ENCODE results near the gene CRTAC1.

GRCh38 chr10:98077223-98077622, 46.8 kb upstream of the CRTAC1 start:
- TF ChIP-seq SNAI2 (CRISPR knock-in tag; IDR thresholded peaks at IDR 0.05) (no peak), OSR1 (CRISPR knock-in tag; IDR thresholded peaks at IDR 0.05) (no peak), ZFP3 (CRISPR knock-in tag; IDR thresholded peaks at IDR 0.05) (no peak), GLIS3 (CRISPR knock-in tag; IDR thresholded peaks at IDR 0.05) (no peak), ZNF8 (CRISPR knock-in tag; IDR thresholded peaks at IDR 0.05) (no peak), RARB (CRISPR knock-in tag; IDR thresholded peaks at IDR 0.05) (no peak), ZFP30 (CRISPR knock-in tag; IDR thresholded peaks at IDR 0.05) (no peak), CREB5 (CRISPR knock-in tag; IDR thresholded peaks at IDR 0.05; ENCODE audit: low read depth) (no peak), POU6F1 (CRISPR knock-in tag; IDR thresholded peaks at IDR 0.05; ENCODE audit: borderline replicate concordance, low read depth) (no peak), TCF4 (CRISPR knock-in tag; IDR thresholded peaks at IDR 0.05; ENCODE audit: borderline replicate concordance) (no peak), PPARA (CRISPR knock-in tag; IDR thresholded peaks at IDR 0.05; ENCODE audit: borderline replicate concordance) (no peak)
- TF ChIP-seq, protein P1, sequence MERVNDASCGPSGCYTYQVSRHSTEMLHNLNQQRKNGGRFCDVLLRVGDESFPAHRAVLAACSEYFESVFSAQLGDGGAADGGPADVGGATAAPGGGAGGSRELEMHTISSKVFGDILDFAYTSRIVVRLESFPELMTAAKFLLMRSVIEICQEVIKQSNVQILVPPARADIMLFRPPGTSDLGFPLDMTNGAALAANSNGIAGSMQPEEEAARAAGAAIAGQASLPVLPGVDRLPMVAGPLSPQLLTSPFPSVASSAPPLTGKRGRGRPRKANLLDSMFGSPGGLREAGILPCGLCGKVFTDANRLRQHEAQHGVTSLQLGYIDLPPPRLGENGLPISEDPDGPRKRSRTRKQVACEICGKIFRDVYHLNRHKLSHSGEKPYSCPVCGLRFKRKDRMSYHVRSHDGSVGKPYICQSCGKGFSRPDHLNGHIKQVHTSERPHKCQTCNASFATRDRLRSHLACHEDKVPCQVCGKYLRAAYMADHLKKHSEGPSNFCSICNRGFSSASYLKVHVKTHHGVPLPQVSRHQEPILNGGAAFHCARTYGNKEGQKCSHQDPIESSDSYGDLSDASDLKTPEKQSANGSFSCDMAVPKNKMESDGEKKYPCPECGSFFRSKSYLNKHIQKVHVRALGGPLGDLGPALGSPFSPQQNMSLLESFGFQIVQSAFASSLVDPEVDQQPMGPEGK (CRISPR knock-in tag; IDR thresholded peaks at IDR 0.05; ENCODE audit: borderline replicate concordance) = no peak
- TF ChIP-seq, protein P2, sequence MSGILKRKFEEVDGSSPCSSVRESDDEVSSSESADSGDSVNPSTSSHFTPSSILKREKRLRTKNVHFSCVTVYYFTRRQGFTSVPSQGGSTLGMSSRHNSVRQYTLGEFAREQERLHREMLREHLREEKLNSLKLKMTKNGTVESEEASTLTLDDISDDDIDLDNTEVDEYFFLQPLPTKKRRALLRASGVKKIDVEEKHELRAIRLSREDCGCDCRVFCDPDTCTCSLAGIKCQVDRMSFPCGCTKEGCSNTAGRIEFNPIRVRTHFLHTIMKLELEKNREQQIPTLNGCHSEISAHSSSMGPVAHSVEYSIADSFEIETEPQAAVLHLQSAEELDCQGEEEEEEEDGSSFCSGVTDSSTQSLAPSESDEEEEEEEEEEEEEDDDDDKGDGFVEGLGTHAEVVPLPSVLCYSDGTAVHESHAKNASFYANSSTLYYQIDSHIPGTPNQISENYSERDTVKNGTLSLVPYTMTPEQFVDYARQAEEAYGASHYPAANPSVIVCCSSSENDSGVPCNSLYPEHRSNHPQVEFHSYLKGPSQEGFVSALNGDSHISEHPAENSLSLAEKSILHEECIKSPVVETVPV (CRISPR knock-in tag; IDR thresholded peaks at IDR 0.05) = no peak

Measured in SK-N-SH treated with all-trans-retinoic acid at 6 μM for 48 hours (cell line).